ENCODE measurements around the gene NFATC1. TPM values are rescaled to one million over a fixed set of nuclear protein-coding genes. Genes with fewer than 3 reads are reported as not detected.
A peak's percentile ranks its signal among the peaks of the same experiment; 100 is the strongest.

NFATC1 gene
- total RNA-seq, 4 donors from 2014 or later = 7.1 to 74.7 (median 28.4) TPM

GRCh38 chr18:79377187-79377891, 18.4 kb upstream of the NFATC1 start:
- DNase-seq (no peak), ATAC-seq (no peak)
- Histone ChIP-seq H3K27me3 (no peaks in the 10 kb centered on the region), H3K4me3 (no peak overlapping the region), H3K27ac (no peak overlapping the region), H3K9me3 (no peaks in the 10 kb centered on the region), H3K36me3 (peaks cover 0 to 15% of the 10 kb centered on the region in 2 donors), H3K4me1 (peaks cover 0 to 3% of the 10 kb centered on the region in 2 donors)
- in situ Hi-C loops (cut with MboI; ENCODE audit: low sequenced_read_pairs in 4 of 4) = loop anchor here (5.0 to 10.0 kb wide), 3 partner anchors 157 to 270 kb away; no protein-coding TSS in a partner anchor
- intact Hi-C loops (cut with DNase I; ENCODE audit: low total_unique reads) = no loop called here
- TF ChIP-seq CTCF (IDR thresholded peaks at IDR 0.05 in 4 of 5, conservative IDR thresholded peaks at IDR 0.05 in 1 of 5) (no peak), POLR2A (IDR thresholded peaks at IDR 0.05) (no peak)

- intact Hi-C loops (cut with DNase I; ENCODE audit: low total_unique reads) = loop anchor here (1.0 kb wide), 1 partner anchor 266 kb away; no protein-coding TSS in a partner anchor
- Histone ChIP-seq H3K4me3 (no peak overlapping the region), H3K36me3 (peaks cover 0 to 15% of the 10 kb centered on the region in 2 donors), H3K9me3 (no peaks in the 10 kb centered on the region), H3K4me1 (peaks cover 0 to 3% of the 10 kb centered on the region in 2 donors), H3K27ac (no peak overlapping the region), H3K27me3 (no peaks in the 10 kb centered on the region)
- peak; percentile 69 to 72 for ATAC-seq
- peak in 1 of 2 donors; percentile 68 for DNase-seq
- in situ Hi-C loops (cut with MboI; ENCODE audit: low sequenced_read_pairs in 4 of 4) = loop anchor here (5.0 to 10.0 kb wide), 3 partner anchors 156 to 269 kb away; no protein-coding TSS in a partner anchor
- peak; percentile 83 to 97 (median 95) for TF ChIP-seq CTCF (IDR thresholded peaks at IDR 0.05 in 4 of 5, conservative IDR thresholded peaks at IDR 0.05 in 1 of 5)
- TF ChIP-seq POLR2A (IDR thresholded peaks at IDR 0.05) = no peak
Observed at GRCh38 chr18:79378536-79379250, 17.0 kb upstream of the NFATC1 start.

- Histone ChIP-seq H3K36me3 (peaks cover 0 to 15% of the 10 kb centered on the region in 2 donors), H3K4me3 (no peak overlapping the region), H3K27me3 (no peaks in the 10 kb centered on the region), H3K4me1 (peaks cover 0 to 3% of the 10 kb centered on the region in 2 donors), H3K9me3 (no peaks in the 10 kb centered on the region), H3K27ac (no peak overlapping the region)
- ATAC-seq (no peak), DNase-seq (no peak)
- intact Hi-C loops (cut with DNase I; ENCODE audit: low total_unique reads) = loop anchor here (1.0 kb wide), 1 partner anchor 265 kb away; no protein-coding TSS in a partner anchor
- TF ChIP-seq CTCF (IDR thresholded peaks at IDR 0.05 in 4 of 5, conservative IDR thresholded peaks at IDR 0.05 in 1 of 5) = no peak
- no peak for TF ChIP-seq POLR2A (IDR thresholded peaks at IDR 0.05)
- in situ Hi-C loops (cut with MboI; ENCODE audit: low sequenced_read_pairs in 4 of 4) = loop anchor here (5.0 to 10.0 kb wide), 3 partner anchors 155 to 268 kb away; no protein-coding TSS in a partner anchor
Observed at GRCh38 chr18:79379251-79379905, 16.4 kb upstream of the NFATC1 start.

- TF ChIP-seq CTCF (IDR thresholded peaks at IDR 0.05 in 4 of 5, conservative IDR thresholded peaks at IDR 0.05 in 1 of 5) (no peak), POLR2A (IDR thresholded peaks at IDR 0.05) (no peak)
- ATAC-seq = no peak
- in situ Hi-C loops (cut with MboI; ENCODE audit: low sequenced_read_pairs in 4 of 4) = loop anchor here (5.0 to 10.0 kb wide), 3 partner anchors 155 to 267 kb away; no protein-coding TSS in a partner anchor
Observed at GRCh38 chr18:79379931-79380815, 15.6 kb upstream of the NFATC1 start.

More at GRCh38 chr18:79379931-79380815, 15.6 kb upstream of the NFATC1 start:
- H3K4me1 ChIP-seq = peaks cover 0 to 3% of the 10 kb centered on the region in 2 donors
- intact Hi-C loops (cut with DNase I; ENCODE audit: low total_unique reads) = loop anchor here (1.0 kb wide), 2 partner anchors 148 to 264 kb away; no protein-coding TSS in a partner anchor
- H3K27me3 ChIP-seq = no peaks in the 10 kb centered on the region
- no peaks in the 10 kb centered on the region for H3K9me3 ChIP-seq
- peaks cover 0 to 15% of the 10 kb centered on the region in 2 donors for H3K36me3 ChIP-seq
- H3K4me3 ChIP-seq = no peak overlapping the region
- no peak overlapping the region for H3K27ac ChIP-seq
- no peak for DNase-seq
